Measurements from ENCODE around the gene SNRNP40. TPM values are rescaled to one million over a fixed set of nuclear protein-coding genes. Genes with fewer than 3 reads are reported as not detected.
A peak's percentile ranks its signal among the peaks of the same experiment; 100 is the strongest.
"Not testable (repeated sequence)": the region's sequence is repeated elsewhere in the genome, so short reads cannot be mapped to it uniquely, and the experiment has no call there.

Gene SNRNP40
- total RNA-seq, 1 donor = 111 TPM

- not testable (repeated sequence) for DNase-seq (ENCODE audit: low read depth in 2 of 3, low spot score in 2 of 3)
Measured at GRCh38 chr1:31287791-31288190, 8.8 kb downstream of the SNRNP40 start.

- not testable (repeated sequence) for DNase-seq (ENCODE audit: low read depth in 2 of 3, low spot score in 2 of 3)
Measured at GRCh38 chr1:31282426-31282825, 14.2 kb downstream of the SNRNP40 start.

DNA sequence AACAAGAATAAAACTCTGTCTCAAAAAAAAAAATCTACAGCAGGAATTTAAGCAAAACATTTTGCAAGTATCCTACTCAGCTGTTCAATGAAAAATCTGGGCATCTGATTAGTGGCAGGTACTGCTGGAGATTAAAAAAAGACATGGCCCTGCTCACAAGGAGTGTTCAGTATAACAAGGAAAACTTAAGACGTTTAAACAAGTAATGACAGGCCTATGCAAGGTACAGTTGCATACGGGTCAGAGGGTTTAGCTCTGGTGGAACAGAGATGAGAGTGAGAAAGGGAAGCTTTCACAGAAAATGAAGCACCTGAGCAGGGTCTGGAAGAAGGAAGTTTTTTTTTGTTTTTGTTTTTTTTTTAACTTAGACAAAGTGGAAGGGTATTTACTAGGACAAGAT is 23.0 kb downstream of the SNRNP40 start:
- no peak for DNase-seq (ENCODE audit: low read depth in 2 of 3, low spot score in 2 of 3)

- no peak for DNase-seq (ENCODE audit: low read depth in 2 of 3, low spot score in 2 of 3)
Measured at GRCh38 chr1:31272369-31272768, 24.2 kb downstream of the SNRNP40 start.

- DNase-seq (ENCODE audit: low read depth in 2 of 3, low spot score in 2 of 3) = no peak
Measured at GRCh38 chr1:31266547-31266946, 30.0 kb downstream of the SNRNP40 start.

GRCh38 chr1:31264790-31265386 is 31.7 kb downstream of the SNRNP40 start:
- no peak for DNase-seq (ENCODE audit: low read depth in 2 of 3, low spot score in 2 of 3)

- DNase-seq (ENCODE audit: low read depth in 2 of 3, low spot score in 2 of 3) = no peak
Measured at GRCh38 chr1:31263408-31263807, 33.2 kb downstream of the SNRNP40 start.

- not testable (repeated sequence) for DNase-seq (ENCODE audit: low read depth in 2 of 3, low spot score in 2 of 3)
Measured at GRCh38 chr1:31262393-31262792, 34.2 kb downstream of the SNRNP40 start.

- no peak for DNase-seq (ENCODE audit: low read depth in 2 of 3, low spot score in 2 of 3)
Measured at GRCh38 chr1:31261916-31262315, 34.7 kb downstream of the SNRNP40 start.

- DNase-seq (ENCODE audit: low read depth in 2 of 3, low spot score in 2 of 3) = no peak
Measured at GRCh38 chr1:31259746-31260145, 36.8 kb downstream of the SNRNP40 start.

DNA sequence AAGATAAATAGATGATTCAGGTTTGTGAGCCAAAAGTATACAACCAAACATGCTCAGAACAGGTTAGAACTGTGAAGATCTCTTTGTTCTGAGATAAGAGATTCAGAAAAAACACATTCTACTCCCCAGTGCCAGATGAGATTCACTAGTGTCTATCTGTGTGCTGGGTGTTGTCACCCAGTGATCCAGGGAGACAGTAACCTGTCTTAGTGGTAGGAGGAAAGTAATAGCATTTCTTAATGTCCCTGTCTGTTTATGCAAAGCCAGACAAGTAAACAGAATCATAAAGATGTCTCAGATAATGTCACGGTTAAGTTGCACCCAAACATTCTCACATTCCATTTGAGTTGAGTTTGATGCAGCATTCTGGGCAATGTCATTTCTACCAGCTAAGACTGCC is 38.0 kb downstream of the SNRNP40 start:
- DNase-seq (ENCODE audit: low read depth in 2 of 3, low spot score in 2 of 3) = no peak

DNA sequence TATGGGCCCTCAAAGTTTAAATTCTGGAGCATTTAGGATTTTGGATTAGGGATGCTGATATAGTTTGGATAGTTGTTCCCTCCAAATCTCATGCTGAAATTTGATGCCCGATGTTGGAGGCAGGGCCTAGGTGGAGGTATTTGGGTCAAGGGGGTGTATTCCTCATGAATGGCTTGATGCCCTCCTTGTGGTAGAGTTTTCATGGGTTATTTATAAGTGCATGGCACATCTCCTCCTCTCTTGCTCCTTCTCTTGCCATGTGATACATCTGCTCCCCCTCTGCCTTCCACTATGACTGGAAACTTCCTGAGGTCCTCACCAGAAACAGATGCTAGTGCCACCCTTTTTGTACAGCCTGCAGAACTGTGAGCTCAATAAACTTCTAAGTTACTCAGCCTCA is 39.4 kb downstream of the SNRNP40 start:
- DNase-seq (ENCODE audit: low read depth in 2 of 3, low spot score in 2 of 3) = no peak

- no peak for DNase-seq (ENCODE audit: low read depth in 2 of 3, low spot score in 2 of 3)
Measured at GRCh38 chr1:31249854-31250253, 46.7 kb downstream of the SNRNP40 start.

- DNase-seq (ENCODE audit: low read depth in 2 of 3, low spot score in 2 of 3) = no peak
Measured at GRCh38 chr1:31248276-31248675, 48.3 kb downstream of the SNRNP40 start.

DNA sequence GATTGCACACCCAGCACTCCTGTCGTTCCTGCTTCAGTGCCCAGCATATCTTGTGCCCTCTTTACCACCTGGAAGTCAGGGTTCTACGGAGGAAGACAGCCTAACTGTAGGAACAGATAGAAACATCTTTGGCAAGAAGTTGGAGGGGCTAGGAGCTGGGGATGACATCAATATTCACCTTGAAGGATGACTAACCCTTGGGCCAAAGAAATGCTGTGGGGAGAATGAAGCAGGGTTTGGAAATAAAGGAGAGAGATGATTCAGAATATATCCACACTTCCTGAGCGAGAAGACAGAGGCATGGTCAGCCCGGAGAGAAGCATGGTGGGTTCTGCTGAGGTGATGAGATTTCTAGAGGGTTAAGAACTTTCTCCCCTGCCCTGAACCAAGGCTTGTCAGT is 52.3 kb downstream of the SNRNP40 start:
- DNase-seq (ENCODE audit: low read depth in 2 of 3, low spot score in 2 of 3) = no peak

DNA sequence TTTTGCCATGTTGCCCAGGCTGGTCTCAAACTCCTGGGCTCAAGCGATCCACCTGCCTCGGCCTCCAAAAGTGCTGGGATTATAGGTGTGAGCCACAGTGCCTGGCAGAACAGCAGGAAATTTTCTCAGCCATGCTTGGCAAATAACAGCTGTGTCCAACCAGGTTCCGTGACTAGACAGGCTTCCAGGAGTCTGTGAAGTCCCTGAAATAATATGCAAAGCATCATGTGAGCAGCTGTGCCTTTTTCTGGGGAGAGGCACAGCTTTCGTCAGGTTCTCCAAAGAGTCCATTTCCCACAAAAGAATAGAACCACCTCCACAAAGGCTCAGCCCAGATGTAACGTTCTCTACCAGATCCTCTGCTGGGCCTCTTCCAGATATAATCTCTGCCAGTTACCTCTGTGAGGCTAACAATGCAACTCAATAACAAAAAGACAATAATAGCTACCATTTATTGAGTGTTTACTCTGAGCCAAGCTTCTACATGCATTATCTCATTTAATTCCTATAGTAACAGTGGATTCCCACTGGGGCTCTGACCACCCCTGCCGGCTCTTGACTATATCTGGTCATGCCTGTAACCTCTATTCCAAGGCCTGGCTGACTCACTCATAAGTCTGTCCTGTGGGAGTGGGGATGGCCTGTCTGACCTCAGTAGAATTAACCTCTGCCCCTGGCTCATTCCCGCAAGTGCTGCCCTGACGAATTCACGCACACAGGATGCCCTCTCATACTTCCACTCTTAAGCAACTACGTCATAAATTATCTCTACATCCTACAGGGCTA is 52.9 kb downstream of the SNRNP40 start:
- DNase-seq (ENCODE audit: low read depth in 2 of 3, low spot score in 2 of 3) = no peak

GRCh38 chr1:31241321-31241720 is 55.3 kb downstream of the SNRNP40 start:
- DNase-seq (ENCODE audit: low read depth in 2 of 3, low spot score in 2 of 3) = peak in 1 of 3 donors; percentile 7

- DNase-seq (ENCODE audit: low read depth in 2 of 3, low spot score in 2 of 3) = no peak
Measured at GRCh38 chr1:31239653-31240241, 56.8 kb downstream of the SNRNP40 start, which contains the start of gene NKAIN1. Gene NKAIN1 (minus strand): TSS chr1:31239887. CDS start chr1:31239547, 340 bp downstream.

- DNase-seq (ENCODE audit: low read depth in 2 of 3, low spot score in 2 of 3) = peak in 2 of 3 donors; percentile 15 to 18
Measured at GRCh38 chr1:31238986-31239613, 57.5 kb downstream of the SNRNP40 start.

GRCh38 chr1:31238612-31238985 is 58.0 kb downstream of the SNRNP40 start:
- DNase-seq (ENCODE audit: low read depth in 2 of 3, low spot score in 2 of 3) = no peak

GRCh38 chr1:31234870-31235269 is 61.7 kb downstream of the SNRNP40 start:
- DNase-seq (ENCODE audit: low read depth in 2 of 3, low spot score in 2 of 3) = no peak
